ENCODE results near the gene CPD. TPM values are rescaled to one million over a fixed set of nuclear protein-coding genes. Genes with fewer than 3 reads are reported as not detected.

The CPD gene
- polyA plus RNA-seq, 1 donor (not counting 4 experiments of a cell fraction or from before 2014, with no cell fraction given), result 30.5 TPM

DNA sequence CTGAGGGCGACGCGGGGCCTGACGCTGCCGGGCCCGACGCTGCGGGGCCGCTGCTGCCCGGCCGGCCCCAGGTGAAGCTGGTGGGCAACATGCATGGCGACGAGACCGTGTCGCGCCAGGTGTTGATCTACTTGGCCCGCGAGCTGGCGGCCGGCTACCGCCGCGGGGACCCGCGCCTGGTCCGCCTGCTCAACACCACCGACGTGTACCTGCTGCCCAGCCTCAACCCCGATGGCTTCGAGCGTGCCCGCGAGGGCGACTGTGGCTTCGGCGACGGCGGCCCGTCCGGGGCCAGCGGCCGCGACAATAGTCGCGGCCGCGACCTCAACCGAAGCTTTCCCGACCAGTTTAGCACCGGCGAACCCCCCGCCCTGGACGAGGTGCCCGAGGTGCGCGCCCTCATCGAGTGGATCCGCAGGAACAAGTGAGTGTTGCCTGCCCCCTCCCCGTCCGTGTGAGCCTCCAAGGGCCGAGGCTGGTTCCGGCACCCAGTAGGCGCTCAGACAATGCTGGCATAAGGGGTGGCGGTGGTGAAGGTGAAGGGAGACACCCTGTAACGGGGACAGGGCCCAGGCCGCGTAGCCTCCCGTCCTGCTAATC is 676 bp downstream of the CPD start:
- Histone ChIP-seq H4K20me1 (ENCODE audit: control insufficient read depth, extremely low read depth, insufficient read depth, low read length) (no peaks in the 10 kb centered on the region), H3K4me1 (ENCODE audit: control insufficient read depth, extremely low read depth, insufficient read depth, low read length) (peaks cover 24% of the 10 kb centered on the region), H3K9me3 (ENCODE audit: control insufficient read depth, low read depth, low read length) (no peaks in the 10 kb centered on the region), H3K9ac (ENCODE audit: control insufficient read depth, extremely low read depth, insufficient read depth, low read length) (peak overlapping the region; percentile 74), H3K4me3 (ENCODE audit: control insufficient read depth in 2 of 3, extremely low read depth in 1 of 3, insufficient read depth in 2 of 3, low read depth in 1 of 3, low read length in 3 of 3) (peak overlapping the region; percentile 66 to 82 (median 79)), H3K79me2 (ENCODE audit: control insufficient read depth, insufficient read depth, low read length) (peaks cover 3% of the 10 kb centered on the region), H3K27me3 (ENCODE audit: control insufficient read depth, extremely low read depth, insufficient read depth, low read length) (no peaks in the 10 kb centered on the region), H3K36me3 (ENCODE audit: control insufficient read depth in 2 of 2, extremely low read depth in 1 of 2, insufficient read depth in 2 of 2, low read length in 2 of 2) (no peaks in the 10 kb centered on the region), H3K9me1 (ENCODE audit: control insufficient read depth, extremely low read depth, insufficient read depth, low read length) (no peaks in the 10 kb centered on the region), H3K27ac (ENCODE audit: control insufficient read depth, insufficient read depth, low read length) (peak overlapping the region; percentile 44), H3K4me2 (ENCODE audit: control insufficient read depth, extremely low read depth, insufficient read depth, low read depth, low read length) (peak overlapping the region; percentile 99), H2AFZ (ENCODE audit: control insufficient read depth, low read length) (peak overlapping the region; percentile 81)
- dilution Hi-C loops (cut with MboI; ENCODE audit: extremely low pct_ligation_motif_present, low sequenced_read_pairs), result no loop called here
- FAIRE-seq (no peak), DNase-seq (ENCODE audit: low read depth, low spot score) (no peak)
- TF ChIP-seq EZH2 (IDR thresholded peaks at IDR 0.05; ENCODE audit: low read length), result no peak
- TF ChIP-seq, protein P1, sequence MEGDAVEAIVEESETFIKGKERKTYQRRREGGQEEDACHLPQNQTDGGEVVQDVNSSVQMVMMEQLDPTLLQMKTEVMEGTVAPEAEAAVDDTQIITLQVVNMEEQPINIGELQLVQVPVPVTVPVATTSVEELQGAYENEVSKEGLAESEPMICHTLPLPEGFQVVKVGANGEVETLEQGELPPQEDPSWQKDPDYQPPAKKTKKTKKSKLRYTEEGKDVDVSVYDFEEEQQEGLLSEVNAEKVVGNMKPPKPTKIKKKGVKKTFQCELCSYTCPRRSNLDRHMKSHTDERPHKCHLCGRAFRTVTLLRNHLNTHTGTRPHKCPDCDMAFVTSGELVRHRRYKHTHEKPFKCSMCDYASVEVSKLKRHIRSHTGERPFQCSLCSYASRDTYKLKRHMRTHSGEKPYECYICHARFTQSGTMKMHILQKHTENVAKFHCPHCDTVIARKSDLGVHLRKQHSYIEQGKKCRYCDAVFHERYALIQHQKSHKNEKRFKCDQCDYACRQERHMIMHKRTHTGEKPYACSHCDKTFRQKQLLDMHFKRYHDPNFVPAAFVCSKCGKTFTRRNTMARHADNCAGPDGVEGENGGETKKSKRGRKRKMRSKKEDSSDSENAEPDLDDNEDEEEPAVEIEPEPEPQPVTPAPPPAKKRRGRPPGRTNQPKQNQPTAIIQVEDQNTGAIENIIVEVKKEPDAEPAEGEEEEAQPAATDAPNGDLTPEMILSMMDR (optimal IDR thresholded peaks at IDR 0.05 in 1 of 3, IDR thresholded peaks at IDR 0.05 in 1 of 3, conservative IDR thresholded peaks at IDR 0.05 in 1 of 3; ENCODE audit: extremely low read depth in 1 of 3, insufficient read depth in 2 of 3, low read length in 3 of 3), result no peak

DNA sequence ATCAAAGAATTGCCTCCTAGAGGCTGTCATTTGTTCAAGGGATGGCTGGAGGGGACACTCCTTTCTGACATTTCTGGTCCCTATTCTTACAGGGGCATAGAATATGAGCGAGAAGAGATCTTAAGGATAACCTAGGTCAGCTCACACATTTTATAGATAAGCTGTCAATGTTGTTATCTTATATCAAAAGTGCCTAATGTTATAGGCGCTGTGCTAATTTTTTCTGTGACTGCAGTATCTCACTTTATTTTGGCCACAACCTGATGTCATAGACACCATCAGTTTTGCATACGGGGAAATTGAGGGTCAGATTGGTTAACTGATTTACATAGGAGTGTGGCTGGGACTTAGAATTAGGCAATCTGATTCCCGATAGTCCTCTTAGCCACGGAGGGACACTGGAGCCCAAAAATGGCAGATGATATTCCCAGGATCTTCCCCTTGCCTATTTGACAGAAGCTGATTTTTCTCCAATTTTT is 1.2 kb downstream of the CPD start:
- peak overlapping the region; percentile 99 for H3K4me2 ChIP-seq (ENCODE audit: control insufficient read depth, extremely low read depth, insufficient read depth, low read depth, low read length)
- peaks cover 3% of the 10 kb centered on the region for H3K79me2 ChIP-seq (ENCODE audit: control insufficient read depth, insufficient read depth, low read length)
- peak overlapping the region; percentile 2 for H3K27ac ChIP-seq (ENCODE audit: control insufficient read depth, insufficient read depth, low read length)
- H2AFZ ChIP-seq (ENCODE audit: control insufficient read depth, low read length), result peak overlapping the region; percentile 45
- H3K4me3 ChIP-seq (ENCODE audit: control insufficient read depth in 2 of 3, extremely low read depth in 1 of 3, insufficient read depth in 2 of 3, low read depth in 1 of 3, low read length in 3 of 3), result peak overlapping the region; percentile 66 to 82 (median 79)
- FAIRE-seq, result no peak
- no peaks in the 10 kb centered on the region for H3K27me3 ChIP-seq (ENCODE audit: control insufficient read depth, extremely low read depth, insufficient read depth, low read length)
- no peak for DNase-seq (ENCODE audit: low read depth, low spot score)
- dilution Hi-C loops (cut with MboI; ENCODE audit: extremely low pct_ligation_motif_present, low sequenced_read_pairs), result no loop called here
- no peaks in the 10 kb centered on the region for H3K36me3 ChIP-seq (ENCODE audit: control insufficient read depth in 2 of 2, extremely low read depth in 1 of 2, insufficient read depth in 2 of 2, low read length in 2 of 2)
- peaks cover 24% of the 10 kb centered on the region for H3K4me1 ChIP-seq (ENCODE audit: control insufficient read depth, extremely low read depth, insufficient read depth, low read length)
- no peaks in the 10 kb centered on the region for H3K9me3 ChIP-seq (ENCODE audit: control insufficient read depth, low read depth, low read length)
- peak overlapping the region; percentile 74 for H3K9ac ChIP-seq (ENCODE audit: control insufficient read depth, extremely low read depth, insufficient read depth, low read length)
- TF ChIP-seq, protein P1 (optimal IDR thresholded peaks at IDR 0.05 in 1 of 3, IDR thresholded peaks at IDR 0.05 in 1 of 3, conservative IDR thresholded peaks at IDR 0.05 in 1 of 3; ENCODE audit: extremely low read depth in 1 of 3, insufficient read depth in 2 of 3, low read length in 3 of 3), result no peak
- TF ChIP-seq EZH2 (IDR thresholded peaks at IDR 0.05; ENCODE audit: low read length), result no peak
- H3K9me1 ChIP-seq (ENCODE audit: control insufficient read depth, extremely low read depth, insufficient read depth, low read length), result no peaks in the 10 kb centered on the region
- no peaks in the 10 kb centered on the region for H4K20me1 ChIP-seq (ENCODE audit: control insufficient read depth, extremely low read depth, insufficient read depth, low read length)

All from keratinocyte (primary cell).